Smooth muscle cell (in vitro differentiated cells): Measurements from ENCODE around the gene YBX3. TPM values are rescaled to one million over a fixed set of nuclear protein-coding genes. Genes with fewer than 3 reads are reported as not detected.

Experiments used
- DNase-seq: peaks from one replicate; lab custom pipeline; 2025; ENCODE audit not compliant: unreplicated experiment; lab: John Stamatoyannopoulos, UW
- H2AFZ ChIP-seq: fragments of 200-600 bp; sonication (generic); 2 replicates; pipeline ENCODE4 v1.6.0; 2016; ENCODE audit warnings: antibody characterized with exemption, low read depth, mild to moderate bottlenecking
- H3F3A ChIP-seq: fragments of 200-600 bp; sonication (generic); 2 replicates; pipeline ENCODE4 v1.6.0; 2017; ENCODE audit warnings: antibody characterized with exemption, low read depth
- H3K27ac ChIP-seq: fragments of 200-600 bp; sonication (generic); 2 replicates; pipeline ENCODE4 v1.5.1; 2016; ENCODE audit warnings: low read depth, mild to moderate bottlenecking
- H3K27me3 ChIP-seq: fragments of 200-600 bp; sonication (generic); 2 replicates; pipeline ENCODE4 v1.6.1; 2016; ENCODE audit warnings: low read depth, mild to moderate bottlenecking
- H3K36me3 ChIP-seq: fragments of 200-600 bp; sonication (generic); 2 replicates; pipeline ENCODE4 v1.5.1; 2016; ENCODE audit warnings: low read depth
- H3K4me1 ChIP-seq: fragments of 200-600 bp; sonication (generic); 2 replicates; pipeline ENCODE4 v1.5.1; 2016; ENCODE audit warnings: low read depth
- H3K4me2 ChIP-seq: fragments of 200-600 bp; sonication (generic); 2 replicates; pipeline ENCODE4 v1.6.0; 2016; ENCODE audit warnings: mild to moderate bottlenecking
- H3K4me3 ChIP-seq: fragments of 200-600 bp; sonication (generic); 2 replicates; pipeline ENCODE4 v1.5.1; 2016; ENCODE audit warnings: mild to moderate bottlenecking
- H3K79me2 ChIP-seq: fragments of 200-600 bp; sonication (generic); 2 replicates; pipeline ENCODE4 v1.6.0; 2016; ENCODE audit warnings: low read depth, mild to moderate bottlenecking
- H3K9ac ChIP-seq: fragments of 200-600 bp; sonication (generic); 2 replicates; pipeline ENCODE4 v1.6.0; 2016; ENCODE audit warnings: low read depth
- H3K9me3 ChIP-seq: fragments of 200-600 bp; sonication (generic); replicated peaks from 2 replicates; pipeline ENCODE4 v1.5.1; 2016; ENCODE audit warnings: low read depth
- H4K20me1 ChIP-seq: fragments of 200-600 bp; sonication (generic); 2 replicates; pipeline ENCODE4 v1.6.0; 2016; ENCODE audit warnings: low read depth
- CTCF ChIP-seq: fragments of 200-600 bp; sonication (generic); IDR thresholded peaks from 2 replicates; pipeline ENCODE4 v1.5.1; 2017; ENCODE audit warnings: borderline replicate concordance, mild to moderate bottlenecking, antibody characterized with exemption; ENCODE audit not compliant: insufficient read depth, poor library complexity, severe bottlenecking
- WGBS: methylation state at CpG from one replicate; pipeline ENCODE4 v1.1.7; 2016; ENCODE audit warnings: low lambda C conversion rate; 5-methylcytosine and 5-hydroxymethylcytosine counted together
- polyA plus RNA-seq: library from polyadenylated mRNA; unstranded; fragments of >200 nt; fragmentation: Nextera tagmentation; extraction: Ambion mirVana; gene quantifications from 2 replicates; pipeline ENCODE4 v1.2.1, GENCODE V29; 2016
- total RNA-seq: library from RNA; depleted of rRNA; stranded (reverse); fragments of >200 nt; gene quantifications from 2 replicates; pipeline ENCODE4 v1.2.3, GENCODE V29; 2014

The YBX3 gene
- total and polyA plus RNA-seq, 2 experiments from 2014 or later: 129 to 188 TPM

- no peak overlapping the region for H3K27ac ChIP-seq
- WGBS: 100% methylated on average over 1 of the region's 1 CpG
- DNase-seq: no peak
- H3K36me3 ChIP-seq: peaks cover 43% of the 10 kb centered on the region
- H3K27me3 ChIP-seq: no peaks in the 10 kb centered on the region
- no peak overlapping the region for H3K4me3 ChIP-seq
- H3F3A ChIP-seq: no peaks in the 10 kb centered on the region
- TF ChIP-seq CTCF: no peak
- H3K79me2 ChIP-seq: no peaks in the 10 kb centered on the region
- no peaks in the 10 kb centered on the region for H3K4me1 ChIP-seq
- H3K9ac ChIP-seq: no peak overlapping the region
- H4K20me1 ChIP-seq: peaks cover 20% of the 10 kb centered on the region
- no peak overlapping the region for H2AFZ ChIP-seq
- no peaks in the 10 kb centered on the region for H3K9me3 ChIP-seq
- H3K4me2 ChIP-seq: no peak overlapping the region
Measured at GRCh38 chr12:10697862-10698261, 25.3 kb downstream of the YBX3 start.

- WGBS: 100% methylated on average over 2 of the region's 2 CpGs
- peaks cover 43% of the 10 kb centered on the region for H3K36me3 ChIP-seq
- H3K27ac ChIP-seq: no peak overlapping the region
- no peak for DNase-seq
- no peak overlapping the region for H3K9ac ChIP-seq
- no peak overlapping the region for H2AFZ ChIP-seq
- peaks cover 14% of the 10 kb centered on the region for H4K20me1 ChIP-seq
- H3K4me3 ChIP-seq: no peak overlapping the region
- H3K79me2 ChIP-seq: no peaks in the 10 kb centered on the region
- H3K4me1 ChIP-seq: no peaks in the 10 kb centered on the region
- H3K4me2 ChIP-seq: no peak overlapping the region
- H3K27me3 ChIP-seq: no peaks in the 10 kb centered on the region
- H3K9me3 ChIP-seq: no peaks in the 10 kb centered on the region
- no peak for TF ChIP-seq CTCF
- H3F3A ChIP-seq: no peaks in the 10 kb centered on the region
Measured at GRCh38 chr12:10697156-10697555, 26.0 kb downstream of the YBX3 start.

- Histone ChIP-seq H3K9me3 (no peaks in the 10 kb centered on the region), H3K36me3 (no peaks in the 10 kb centered on the region), H3K4me3 (no peak overlapping the region), H3K4me1 (no peaks in the 10 kb centered on the region), H3F3A (peaks cover 4% of the 10 kb centered on the region), H3K4me2 (no peak overlapping the region), H2AFZ (no peak overlapping the region), H3K79me2 (no peaks in the 10 kb centered on the region), H4K20me1 (no peaks in the 10 kb centered on the region), H3K9ac (no peak overlapping the region), H3K27me3 (no peaks in the 10 kb centered on the region), H3K27ac (no peak overlapping the region)
- DNase-seq: no peak
- TF ChIP-seq CTCF: no peak
- 81% methylated on average over 2 of the region's 2 CpGs for WGBS
Measured at GRCh38 chr12:10690906-10691305, 32.2 kb downstream of the YBX3 start.

GRCh38 chr12:10689146-10689545, 34.0 kb downstream of the YBX3 start:
- no peak for DNase-seq
- Histone ChIP-seq H3K27ac (no peak overlapping the region), H3F3A (peaks cover 4% of the 10 kb centered on the region), H3K36me3 (no peaks in the 10 kb centered on the region), H3K79me2 (no peaks in the 10 kb centered on the region), H3K9ac (no peak overlapping the region), H4K20me1 (no peaks in the 10 kb centered on the region), H3K4me3 (no peak overlapping the region), H2AFZ (no peak overlapping the region), H3K4me2 (no peak overlapping the region), H3K27me3 (no peaks in the 10 kb centered on the region), H3K4me1 (no peaks in the 10 kb centered on the region), H3K9me3 (no peaks in the 10 kb centered on the region)
- TF ChIP-seq CTCF: no peak
- WGBS: 100% methylated on average over 2 of the region's 2 CpGs
